ENCODE measurements around the gene CASP7. TPM values are rescaled to one million over a fixed set of nuclear protein-coding genes. Genes with fewer than 3 reads are reported as not detected.

Gene CASP7
- total RNA-seq, 1 experiment from 2014 or later = 4.7 TPM

DNA sequence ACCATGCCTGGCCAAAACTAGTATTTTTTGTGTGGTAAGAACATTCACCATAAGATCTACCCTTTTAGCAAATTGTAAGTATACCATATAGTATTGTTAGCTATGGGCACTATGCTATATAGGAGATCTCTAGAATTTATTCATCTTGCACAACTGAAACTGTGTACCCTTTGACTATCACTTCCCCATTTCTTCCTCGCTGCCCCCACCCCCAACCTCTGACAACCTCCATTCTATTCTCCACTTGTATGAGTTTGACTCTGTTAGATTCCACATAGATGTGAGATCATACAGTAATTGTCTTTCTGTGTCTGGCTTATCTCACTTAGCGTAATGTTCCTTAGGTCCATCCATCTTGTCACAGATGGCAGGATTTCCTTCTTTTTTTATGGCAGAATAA lies 3.6 kb downstream of the CASP7 start:
- H2BK5ac ChIP-seq (ENCODE audit: insufficient read length, low read length) = no peak overlapping the region
- TF ChIP-seq, protein P1, sequence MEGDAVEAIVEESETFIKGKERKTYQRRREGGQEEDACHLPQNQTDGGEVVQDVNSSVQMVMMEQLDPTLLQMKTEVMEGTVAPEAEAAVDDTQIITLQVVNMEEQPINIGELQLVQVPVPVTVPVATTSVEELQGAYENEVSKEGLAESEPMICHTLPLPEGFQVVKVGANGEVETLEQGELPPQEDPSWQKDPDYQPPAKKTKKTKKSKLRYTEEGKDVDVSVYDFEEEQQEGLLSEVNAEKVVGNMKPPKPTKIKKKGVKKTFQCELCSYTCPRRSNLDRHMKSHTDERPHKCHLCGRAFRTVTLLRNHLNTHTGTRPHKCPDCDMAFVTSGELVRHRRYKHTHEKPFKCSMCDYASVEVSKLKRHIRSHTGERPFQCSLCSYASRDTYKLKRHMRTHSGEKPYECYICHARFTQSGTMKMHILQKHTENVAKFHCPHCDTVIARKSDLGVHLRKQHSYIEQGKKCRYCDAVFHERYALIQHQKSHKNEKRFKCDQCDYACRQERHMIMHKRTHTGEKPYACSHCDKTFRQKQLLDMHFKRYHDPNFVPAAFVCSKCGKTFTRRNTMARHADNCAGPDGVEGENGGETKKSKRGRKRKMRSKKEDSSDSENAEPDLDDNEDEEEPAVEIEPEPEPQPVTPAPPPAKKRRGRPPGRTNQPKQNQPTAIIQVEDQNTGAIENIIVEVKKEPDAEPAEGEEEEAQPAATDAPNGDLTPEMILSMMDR (conservative IDR thresholded peaks at IDR 0.05) = no peak
- H3K4me1 ChIP-seq (ENCODE audit: insufficient read depth, low read length) = 0 out of 2 replicates have a peak, but pooled peaks cover 5% of the 10 kb centered on the region
- no peak overlapping the region for H2BK15ac ChIP-seq (ENCODE audit: low read depth, low read length)
- H3K79me2 ChIP-seq (ENCODE audit: insufficient read depth, low read length) = no peaks in the 10 kb centered on the region; the same call in 1 of the 2 replicates
- Mint-ChIP-seq H3K27me3 (ENCODE audit: low read depth) (peaks cover 18% of the 10 kb centered on the region), H3K4me1 (peaks cover 9 to 10% of the 10 kb centered on the region in 2 experiments), H3K4me3 (no peak overlapping the region), H3K27ac (no peak overlapping the region), H3K36me3 (ENCODE audit: insufficient read depth in 1 of 3, low read depth in 3 of 3) (peaks cover 2 to 19% (median 18%) of the 10 kb centered on the region in 3 experiments; a peak in 4 of 7 replicates), H3K9me3 (peaks cover 7 to 21% of the 10 kb centered on the region in 2 experiments)
- H2BK12ac ChIP-seq (ENCODE audit: insufficient read length, low read depth, low read length) = no peak overlapping the region
- H3T11ph ChIP-seq (ENCODE audit: low read length) = no peak overlapping the region
- H3K27me3 ChIP-seq (ENCODE audit: insufficient read depth, low read length) = no peaks in the 10 kb centered on the region; the same call in 1 of the 2 replicates
- no peak overlapping the region for H4K91ac ChIP-seq (ENCODE audit: insufficient read length, low read depth, low read length)
- no peak overlapping the region for H3K27ac ChIP-seq (ENCODE audit: insufficient read length, low read depth, low read length)
- no peak overlapping the region for H3K18ac ChIP-seq (ENCODE audit: insufficient read length, low read depth, low read length)
- H2AFZ ChIP-seq (ENCODE audit: low read length) = no peak overlapping the region
- peaks cover 8% of the 10 kb centered on the region for H3K23me2 ChIP-seq (ENCODE audit: insufficient read length, low read depth, low read length, poor library complexity, severe bottlenecking)
- no CpG with 5 or more reads among the region's 2 CpGs for WGBS (ENCODE audit: extremely low coverage, insufficient read length, low lambda C conversion rate)
- no peaks in the 10 kb centered on the region for H3K9me3 ChIP-seq (ENCODE audit: control insufficient read depth, low read depth, low read length)
- no peak overlapping the region for H3K56ac ChIP-seq (ENCODE audit: insufficient read length, low read depth, low read length)
- H2AK5ac ChIP-seq (ENCODE audit: insufficient read length, low read length) = no peak overlapping the region
- H3K79me1 ChIP-seq (ENCODE audit: insufficient read depth, low read depth, low read length, poor library complexity, severe bottlenecking) = no peaks in the 10 kb centered on the region
- H3K4ac ChIP-seq (ENCODE audit: low read depth, low read length) = no peak overlapping the region
- no peak overlapping the region for H2BK20ac ChIP-seq (ENCODE audit: low read depth, low read length, poor library complexity, severe bottlenecking)
- DNase-seq = no peak
- no peak overlapping the region for H4K5ac ChIP-seq (ENCODE audit: insufficient read length, low read depth, low read length)
- no peaks in the 10 kb centered on the region for H4K20me1 ChIP-seq (ENCODE audit: control insufficient read depth, insufficient read depth, insufficient read length)
- no peak overlapping the region for H4K8ac ChIP-seq (replicated peaks; ENCODE audit: insufficient read length, low read depth, low read length)
- H3K9ac ChIP-seq (ENCODE audit: extremely low read depth, insufficient read length, low read length) = no peak overlapping the region
- H3K14ac ChIP-seq (ENCODE audit: insufficient read depth, low read length) = no peak overlapping the region
- H3K4me2 ChIP-seq (ENCODE audit: insufficient read depth, insufficient read length, low read length) = no peak overlapping the region
- no peak overlapping the region for H3K23ac ChIP-seq (ENCODE audit: insufficient read length, low read depth, low read length)
- no peak overlapping the region for H2BK120ac ChIP-seq (ENCODE audit: low read depth, low read length, poor library complexity, severe bottlenecking)

Measured in H9 (cell line).